ENCODE data around the gene B4GALNT4. TPM values are rescaled to one million over a fixed set of nuclear protein-coding genes. Genes with fewer than 3 reads are reported as not detected.
"Not testable (repeated sequence)": the region's sequence is repeated elsewhere in the genome, so short reads cannot be mapped to it uniquely, and the experiment has no call there.

Gene B4GALNT4
- total RNA-seq, 6 experiments from 2014 or later: 6.4 to 12.1 (median 8.4) TPM

DNA sequence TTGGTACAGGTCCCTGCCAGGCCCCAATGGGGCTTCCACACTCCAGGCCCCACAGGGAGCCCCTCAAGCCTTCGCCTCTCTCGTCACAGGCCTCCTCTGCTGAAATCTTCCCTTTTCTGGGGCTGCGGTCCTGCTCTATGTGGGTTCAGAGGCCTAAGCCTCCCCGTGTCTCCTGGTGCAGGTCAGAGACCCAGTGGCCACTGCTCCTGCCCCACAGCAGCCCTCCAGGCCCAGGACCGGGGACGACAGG lies 42.8 kb upstream of the B4GALNT4 start:
- no peak for DNase-seq
- H3K27me3 Mint-ChIP-seq (ENCODE audit: insufficient read depth): peaks cover 2% of the 10 kb centered on the region; the same call in 1 of the 2 replicates
- no peak overlapping the region for H3K4me3 Mint-ChIP-seq
- H3K9me3 Mint-ChIP-seq: no peaks in the 10 kb centered on the region
- peaks cover 24% of the 10 kb centered on the region for H3K4me1 Mint-ChIP-seq (ENCODE audit: low read depth)
- TF ChIP-seq CTCF (IDR thresholded peaks at IDR 0.05): no peak
- H3K27ac Mint-ChIP-seq: peak overlapping the region; percentile 29; the same call in 1 of the 2 replicates
- no peaks in the 10 kb centered on the region for H3K36me3 Mint-ChIP-seq (ENCODE audit: low read depth)

DNA sequence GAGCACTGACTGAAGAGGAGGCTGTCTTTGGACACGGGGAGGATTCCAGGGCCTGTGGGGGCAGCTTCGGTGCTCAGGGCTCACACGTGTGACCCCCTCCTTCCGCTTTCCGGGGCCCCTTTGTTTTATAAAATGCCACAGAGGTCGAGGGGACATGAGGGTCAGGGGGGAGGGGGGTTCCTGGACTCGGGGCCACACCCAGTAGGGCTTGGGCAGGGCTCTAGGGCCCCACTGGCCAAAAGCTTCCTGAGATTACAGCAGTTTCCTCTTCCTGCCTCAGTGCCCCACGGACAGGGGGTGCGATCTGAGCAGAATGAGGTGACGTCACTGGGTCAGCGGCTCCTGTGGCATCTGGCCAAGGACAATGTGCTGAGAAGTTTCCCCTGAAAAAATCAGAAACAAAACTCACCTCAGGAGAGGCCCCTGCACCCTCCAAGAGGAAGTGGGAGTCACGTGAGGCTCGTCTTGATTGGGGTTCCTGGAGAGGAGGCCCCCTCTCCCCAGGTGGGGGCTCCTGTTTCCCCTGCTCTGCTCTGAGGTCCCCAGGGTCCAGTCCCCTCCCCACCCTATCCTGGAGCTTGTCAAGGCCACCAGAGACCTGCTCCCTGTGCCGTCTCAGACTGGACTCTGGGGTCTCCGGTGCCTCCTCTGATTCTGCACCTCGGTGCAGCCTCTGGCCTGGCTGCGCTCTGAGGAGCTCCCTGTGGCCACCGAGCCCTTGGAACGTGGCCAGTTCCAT lies 42.3 kb upstream of the B4GALNT4 start:
- Mint-ChIP-seq H3K27ac (peak overlapping the region; percentile 55), H3K4me1 (ENCODE audit: low read depth) (peaks cover 24% of the 10 kb centered on the region)
- no peak for DNase-seq

GRCh38 chr11:327581-327923 lies 41.7 kb upstream of the B4GALNT4 start:
- H3K4me3 Mint-ChIP-seq: no peak overlapping the region
- H3K27ac Mint-ChIP-seq: peak overlapping the region; percentile 55; the same call in 1 of the 2 replicates
- DNase-seq: no peak

More for the DNA sequence above, 42.3 kb upstream of the B4GALNT4 start:
- no peaks in the 10 kb centered on the region for H3K9me3 Mint-ChIP-seq
- TF ChIP-seq CTCF (IDR thresholded peaks at IDR 0.05): no peak
- no peaks in the 10 kb centered on the region for H3K36me3 Mint-ChIP-seq (ENCODE audit: low read depth)
- H3K27me3 Mint-ChIP-seq (ENCODE audit: insufficient read depth): peaks cover 2% of the 10 kb centered on the region; the same call in 1 of the 2 replicates
- H3K4me3 Mint-ChIP-seq: no peak overlapping the region

DNA sequence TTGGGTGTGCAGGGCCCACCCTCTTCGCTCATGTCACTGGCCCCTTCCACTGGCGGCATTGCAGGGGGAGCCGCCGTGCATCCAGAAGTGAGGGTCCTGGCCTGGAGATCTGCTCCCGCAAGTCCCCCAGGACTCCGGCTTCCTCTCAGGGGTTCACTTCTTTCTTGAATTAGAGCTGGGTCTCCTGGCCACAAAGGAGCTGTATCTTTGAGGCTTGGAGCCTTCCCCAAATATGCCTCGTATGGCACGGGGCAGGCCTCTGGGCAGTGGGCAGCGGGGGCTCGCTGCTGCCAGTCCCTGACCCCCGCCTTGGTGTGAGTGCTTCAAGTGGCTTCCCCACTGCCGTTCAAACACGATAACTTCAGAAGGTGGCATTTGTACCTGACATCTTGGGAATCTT lies 41.3 kb upstream of the B4GALNT4 start:
- no peaks in the 10 kb centered on the region for H3K36me3 Mint-ChIP-seq (ENCODE audit: low read depth)
- no peak for TF ChIP-seq CTCF (IDR thresholded peaks at IDR 0.05)
- H3K27me3 Mint-ChIP-seq (ENCODE audit: insufficient read depth): peaks cover 2% of the 10 kb centered on the region; the same call in 1 of the 2 replicates
- no peak overlapping the region for H3K27ac Mint-ChIP-seq
- no peak for DNase-seq
- no peak overlapping the region for H3K4me3 Mint-ChIP-seq
- peaks cover 24% of the 10 kb centered on the region for H3K4me1 Mint-ChIP-seq (ENCODE audit: low read depth)
- H3K9me3 Mint-ChIP-seq: no peaks in the 10 kb centered on the region

More at GRCh38 chr11:327581-327923, 41.7 kb upstream of the B4GALNT4 start:
- no peaks in the 10 kb centered on the region for H3K36me3 Mint-ChIP-seq (ENCODE audit: low read depth)
- H3K9me3 Mint-ChIP-seq: no peaks in the 10 kb centered on the region
- peaks cover 2% of the 10 kb centered on the region; the same call in 1 of the 2 replicates for H3K27me3 Mint-ChIP-seq (ENCODE audit: insufficient read depth)
- peaks cover 24% of the 10 kb centered on the region for H3K4me1 Mint-ChIP-seq (ENCODE audit: low read depth)
- TF ChIP-seq CTCF (IDR thresholded peaks at IDR 0.05): no peak

DNA sequence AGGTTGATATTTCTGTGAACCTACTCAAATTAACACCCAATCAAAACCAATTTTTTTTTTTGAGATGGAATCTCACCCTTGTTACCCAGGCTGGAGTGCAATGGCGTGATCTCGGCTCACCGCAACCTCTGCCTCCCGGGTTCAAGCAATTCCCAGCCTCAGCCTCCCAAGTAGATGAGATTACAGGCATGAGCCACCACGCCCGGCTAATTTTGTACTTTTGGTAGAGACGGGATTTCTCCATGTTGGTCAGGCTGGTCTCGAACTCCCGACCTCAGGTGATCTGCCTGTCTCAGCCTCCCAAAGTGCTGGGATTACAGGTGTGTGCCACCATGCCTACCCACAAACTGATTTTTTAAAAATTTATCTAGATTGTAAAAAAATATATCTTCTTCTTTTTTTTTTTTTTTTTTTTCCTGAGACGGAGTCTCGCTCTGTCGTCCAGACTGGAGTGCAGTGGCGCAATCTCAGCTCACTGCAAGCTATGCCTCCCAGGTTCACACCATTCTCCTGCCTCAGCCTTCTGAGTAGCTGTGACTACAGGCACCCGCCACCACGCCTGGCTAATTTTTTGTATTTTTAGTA lies 40.7 kb upstream of the B4GALNT4 start:
- DNase-seq; H3K36me3 Mint-ChIP-seq (ENCODE audit: low read depth); H3K9me3 Mint-ChIP-seq; H3K27ac Mint-ChIP-seq; H3K27me3 Mint-ChIP-seq (ENCODE audit: insufficient read depth); H3K4me3 Mint-ChIP-seq: not testable (repeated sequence)
- peaks cover 24% of the 10 kb centered on the region for H3K4me1 Mint-ChIP-seq (ENCODE audit: low read depth)

- peaks cover 4% of the 10 kb centered on the region for H3K27me3 Mint-ChIP-seq (ENCODE audit: insufficient read depth)
- no peak for DNase-seq
- H3K4me1 Mint-ChIP-seq (ENCODE audit: low read depth): peaks cover 14% of the 10 kb centered on the region
- H3K36me3 Mint-ChIP-seq (ENCODE audit: low read depth): no peaks in the 10 kb centered on the region
- no peaks in the 10 kb centered on the region for H3K9me3 Mint-ChIP-seq
- no peak overlapping the region for H3K27ac Mint-ChIP-seq
- H3K4me3 Mint-ChIP-seq: no peak overlapping the region
- no peak for TF ChIP-seq CTCF (IDR thresholded peaks at IDR 0.05)
Observed at GRCh38 chr11:329886-330253, 39.4 kb upstream of the B4GALNT4 start.

Measured in HFFc6 (cell line).